HCT116 (cell line): ENCODE measurements around the gene RSAD1. TPM values are rescaled to one million over a fixed set of nuclear protein-coding genes. Genes with fewer than 3 reads are reported as not detected.

Experiments used
- ATAC-seq: fragments of 200-7000 bp; cut with Tn5 transposase; 2 replicates; pipeline ENCODE4 v1.9.1; 2020; ENCODE audit warnings: mild to moderate bottlenecking, moderate library complexity
- BruUV-seq: library from RNA; stranded (reverse); fragments of 400-500 nt; replicated peaks from 2 replicates; lab custom pipeline; 2021; lab: Mats Ljungman, UMichigan
- CTCF ChIA-PET: fragments of 300-600 bp; sonication (Branson Sonifier 250); formaldehyde crosslinking; loops from one replicate; lab custom pipeline; 2021; ENCODE audit warnings: antibody characterized with exemption; lab: Charles Lee
- POLR2A ChIA-PET: fragments of 300-600, 350-600 bp; sonication (Branson Sonifier 250); formaldehyde crosslinking; loops from one replicate; lab custom pipeline; 2021; ENCODE audit warnings: antibody characterized with exemption; lab: Charles Lee
- RAD21 ChIA-PET, 2 experiments: fragments of 300-600 bp; sonication (Branson Sonifier 250); formaldehyde crosslinking; loops; one replicate each; lab custom pipeline; 2023; ENCODE audit warnings: low total read pairs in 2 of 2; ENCODE audit not compliant: uncharacterized antibody in 2 of 2, unreplicated experiment in 2 of 2, low non-redundant PET in 1 of 2; lab: Charles Lee
- DNase-seq: peaks from one replicate; pipeline ENCODE4 v3.0.0-alpha.2; 2010; ENCODE audit warnings: low read depth, low spot score
- H2AFZ ChIP-seq: fragments of 200-600 bp; shearing (Covaris generic), sonication (generic); 2 replicates; pipeline ENCODE4 v1.6.1; 2017; ENCODE audit warnings: low read depth, mixed run types, mixed read lengths, antibody characterized with exemption, low read length; ENCODE audit not compliant: poor library complexity, severe bottlenecking
- H3K27ac ChIP-seq: 2 replicates; pipeline ENCODE4 v1.5.1; 2012; ENCODE audit warnings: low read depth, low read length
- H3K27me3 ChIP-seq: fragments of 200-600 bp; sonication (generic); 2 replicates; pipeline ENCODE4 v1.6.1; 2016; ENCODE audit warnings: mixed run types, low read length, mixed read lengths; ENCODE audit not compliant: insufficient read depth
- H3K36me3 ChIP-seq, 2 experiments: fragments of 200-500 bp in 1 of 2; fragments of 200-600 bp in 1 of 2; sonication (Bioruptor generic) in 1 of 2; sonication (generic) in 1 of 2; 2 replicates each; pipeline versions ENCODE4 v1.5.1 to v1.6.1; 2014 to 2016; ENCODE audit warnings: low read length in 2 of 2, inconsistent platforms in 1 of 2, mixed read lengths in 1 of 2, mixed run types in 1 of 2; ENCODE audit not compliant: insufficient read depth in 2 of 2, control insufficient read depth in 1 of 2
- H3K4me1 ChIP-seq, 2 experiments: fragments of 200-600 bp in 1 of 2; sonication (generic) in 1 of 2; 2 replicates each; pipeline versions ENCODE4 v1.5.1 to v1.6.1; 2012 to 2017; ENCODE audit warnings: low read length in 2 of 2, inconsistent platforms in 1 of 2, mild to moderate bottlenecking in 1 of 2, mixed read lengths in 1 of 2, mixed run types in 1 of 2, moderate library complexity in 1 of 2; ENCODE audit not compliant: insufficient read depth in 2 of 2, control insufficient read depth in 1 of 2
- H3K4me2 ChIP-seq: fragments of 200-600 bp; sonication (generic); 2 replicates; pipeline ENCODE4 v1.6.1; 2017; ENCODE audit warnings: mixed run types, low read length, mixed read lengths
- H3K4me3 ChIP-seq, 2 experiments: fragments of 200-600 bp in 1 of 2; sonication (generic) in 1 of 2; replicated peaks in 1 of 2; 2 replicates each; pipeline ENCODE4 v1.5.1; 2011 to 2016; ENCODE audit warnings: low read length in 2 of 2, control low read depth in 1 of 2, low read depth in 1 of 2, mild to moderate bottlenecking in 1 of 2, mixed read lengths in 1 of 2, mixed run types in 1 of 2
- H3K79me2 ChIP-seq: fragments of 200-600 bp; sonication (generic); 2 replicates; pipeline ENCODE4 v1.6.1; 2017; ENCODE audit warnings: mild to moderate bottlenecking, mixed run types, low read length, moderate library complexity, mixed read lengths; ENCODE audit not compliant: insufficient read depth
- H3K9ac ChIP-seq: fragments of 200-600 bp; sonication (generic); 2 replicates; pipeline ENCODE4 v1.6.1; 2016; ENCODE audit warnings: low read length, mixed read lengths
- H3K9me2 ChIP-seq: fragments of 200-600 bp; sonication (generic), shearing (Covaris generic); 2 replicates; pipeline ENCODE4 v1.6.1; 2017; ENCODE audit warnings: mixed run types, mild to moderate bottlenecking, moderate library complexity; ENCODE audit not compliant: insufficient read depth
- H3K9me3 ChIP-seq, 2 experiments: fragments of 200-500 bp in 1 of 2; fragments of 200-600 bp in 1 of 2; sonication (Bioruptor generic) in 1 of 2; sonication (generic) in 1 of 2; 2 replicates each; pipeline ENCODE4 v1.6.1; 2014 to 2017; ENCODE audit warnings: low read length in 2 of 2, mixed read lengths in 2 of 2, inconsistent platforms in 1 of 2, low read depth in 1 of 2, mild to moderate bottlenecking in 1 of 2, mixed run types in 1 of 2, moderate library complexity in 1 of 2; ENCODE audit not compliant: control insufficient read depth in 1 of 2, insufficient read depth in 1 of 2
- H4K20me1 ChIP-seq: fragments of 200-600 bp; sonication (generic), shearing (Covaris generic); 2 replicates; pipeline ENCODE4 v1.6.1; 2017; ENCODE audit warnings: mixed run types, mild to moderate bottlenecking, moderate library complexity; ENCODE audit not compliant: insufficient read depth
- CEBPB ChIP-seq: IDR thresholded peaks from 2 replicates; pipeline ENCODE4 v1.6.1; 2012; ENCODE audit warnings: low read depth
- CTCF ChIP-seq, 3 experiments: fragments of 200-600 bp in 1 of 3; sonication (generic) in 1 of 3; IDR thresholded peaks in 2 of 3; conservative IDR thresholded peaks in 1 of 3; 2 replicates each; pipeline ENCODE4 v1.5.1; 2012 to 2017; ENCODE audit warnings: low read depth in 2 of 3, low read length in 2 of 3, antibody characterized with exemption in 1 of 3, borderline replicate concordance in 1 of 3, control low read depth in 1 of 3, mild to moderate bottlenecking in 1 of 3, mixed read lengths in 1 of 3, mixed run types in 1 of 3, moderate library complexity in 1 of 3; ENCODE audit not compliant: insufficient read depth in 1 of 3
- ELF1 ChIP-seq: IDR thresholded peaks from 2 replicates; pipeline ENCODE4 v1.6.1; 2012; ENCODE audit warnings: low read depth, borderline replicate concordance
- EZH2phosphoT487 ChIP-seq: fragments of 200-600 bp; IDR thresholded peaks from 2 replicates; pipeline ENCODE4 v1.6.1; 2018; ENCODE audit warnings: antibody characterized with exemption, borderline replicate concordance
- SIN3A ChIP-seq: IDR thresholded peaks from 2 replicates; pipeline ENCODE4 v1.6.1; 2012; ENCODE audit warnings: low read depth
- SRF ChIP-seq: IDR thresholded peaks from 2 replicates; pipeline ENCODE4 v1.6.1; 2012; ENCODE audit warnings: low read depth
- TCF7L2 ChIP-seq: IDR thresholded peaks from 2 replicates; pipeline ENCODE4 v1.7.0; 2011; ENCODE audit warnings: borderline replicate concordance, inconsistent platforms; ENCODE audit not compliant: insufficient read depth, insufficient read length; ENCODE audit errors: extremely low read depth
- YY1 ChIP-seq: IDR thresholded peaks from 2 replicates; pipeline ENCODE4 v1.6.1; 2011; ENCODE audit warnings: low read length, low read depth, moderate library complexity, mild to moderate bottlenecking; ENCODE audit not compliant: insufficient replicate concordance; ENCODE audit errors: extremely low read depth
- ZNF274 ChIP-seq: fragments of 200-500 bp; sonication (Bioruptor generic); IDR thresholded peaks from 2 replicates; pipeline ENCODE4 v1.6.1; 2014; ENCODE audit warnings: mild to moderate bottlenecking, low read depth, low read length, inconsistent platforms
- intact Hi-C: fragments of 100-400 bp; cut with micrococcal nuclease; formaldehyde crosslinking; loops from 2 replicates; pipeline ENCODE4 v1.10.0; 2022
- total RNA-seq: library from RNA; stranded (reverse); gene quantifications from one replicate; pipeline ENCODE4 v1.2.1, GENCODE V29; 2021; ENCODE audit not compliant: unreplicated experiment
- TF ChIP-seq, protein P1 (sequence below): IDR thresholded peaks from 2 replicates; pipeline ENCODE4 v1.6.1; 2011; ENCODE audit warnings: mild to moderate bottlenecking, low read length, moderate library complexity; ENCODE audit not compliant: insufficient replicate concordance; ENCODE audit errors: extremely low read depth

RSAD1 gene
- total RNA-seq, 1 experiment from 2014 or later, result 82.7 TPM

- ATAC-seq, result no peak
- ChIA-PET CTCF (no interaction called here), RAD21 (no interaction called here), POLR2A (no interaction called here)
- H3K9me2 ChIP-seq, result no peaks in the 10 kb centered on the region
- H3K9me3 ChIP-seq, result no peaks in the 10 kb centered on the region
- TF ChIP-seq SIN3A, result no peak
- no peak for TF ChIP-seq ELF1
- TF ChIP-seq SRF, result no peak
- TF ChIP-seq EZH2phosphoT487, result no peak
- no peak for TF ChIP-seq CEBPB
- no peak for TF ChIP-seq ZNF274
- TF ChIP-seq CTCF (IDR thresholded peaks at IDR 0.05 in 2 of 3, conservative IDR thresholded peaks at IDR 0.05 in 1 of 3; ENCODE audit: borderline replicate concordance in 1 of 3, insufficient read depth in 1 of 3, low read depth in 2 of 3, low read length in 2 of 3), result no peak
- no peak for TF ChIP-seq TCF7L2
- TF ChIP-seq YY1, result no peak
- TF ChIP-seq, protein P1, sequence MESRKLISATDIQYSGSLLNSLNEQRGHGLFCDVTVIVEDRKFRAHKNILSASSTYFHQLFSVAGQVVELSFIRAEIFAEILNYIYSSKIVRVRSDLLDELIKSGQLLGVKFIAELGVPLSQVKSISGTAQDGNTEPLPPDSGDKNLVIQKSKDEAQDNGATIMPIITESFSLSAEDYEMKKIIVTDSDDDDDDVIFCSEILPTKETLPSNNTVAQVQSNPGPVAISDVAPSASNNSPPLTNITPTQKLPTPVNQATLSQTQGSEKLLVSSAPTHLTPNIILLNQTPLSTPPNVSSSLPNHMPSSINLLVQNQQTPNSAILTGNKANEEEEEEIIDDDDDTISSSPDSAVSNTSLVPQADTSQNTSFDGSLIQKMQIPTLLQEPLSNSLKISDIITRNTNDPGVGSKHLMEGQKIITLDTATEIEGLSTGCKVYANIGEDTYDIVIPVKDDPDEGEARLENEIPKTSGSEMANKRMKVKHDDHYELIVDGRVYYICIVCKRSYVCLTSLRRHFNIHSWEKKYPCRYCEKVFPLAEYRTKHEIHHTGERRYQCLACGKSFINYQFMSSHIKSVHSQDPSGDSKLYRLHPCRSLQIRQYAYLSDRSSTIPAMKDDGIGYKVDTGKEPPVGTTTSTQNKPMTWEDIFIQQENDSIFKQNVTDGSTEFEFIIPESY, result no peak
- H3K4me3 ChIP-seq, result peak overlapping the region; percentile 45 to 75
- no peaks in the 10 kb centered on the region for H4K20me1 ChIP-seq
- no peak overlapping the region for H2AFZ ChIP-seq
- peak overlapping the region; percentile 78 for H3K9ac ChIP-seq
- H3K79me2 ChIP-seq, result no peaks in the 10 kb centered on the region; the same call in 1 of the 2 replicates
- H3K27ac ChIP-seq, result peak overlapping the region; percentile 73
- H3K27me3 ChIP-seq, result no peaks in the 10 kb centered on the region
- TSS peak; percentile 51 for BruUV-seq
- DNase-seq, result no peak
- intact Hi-C loops, result loop anchor here (2.0 kb wide), 1 partner anchor 52 kb away; no protein-coding TSS in a partner anchor
- H3K4me2 ChIP-seq, result peak overlapping the region; percentile 99
- H3K36me3 ChIP-seq, result no peaks in the 10 kb centered on the region; a peak in 1 of 4 replicates
- H3K4me1 ChIP-seq, result peaks cover 45 to 56% of the 10 kb centered on the region in 2 experiments
Observed at GRCh38 chr17:50534979-50535326, 56.3 kb downstream of the RSAD1 start.
